ENCODE data around the gene PROM1. TPM values are rescaled to one million over a fixed set of nuclear protein-coding genes. Genes with fewer than 3 reads are reported as not detected.

Gene PROM1
- total RNA-seq, 1 donor from 2014 or later, result 55.9 TPM

DNA sequence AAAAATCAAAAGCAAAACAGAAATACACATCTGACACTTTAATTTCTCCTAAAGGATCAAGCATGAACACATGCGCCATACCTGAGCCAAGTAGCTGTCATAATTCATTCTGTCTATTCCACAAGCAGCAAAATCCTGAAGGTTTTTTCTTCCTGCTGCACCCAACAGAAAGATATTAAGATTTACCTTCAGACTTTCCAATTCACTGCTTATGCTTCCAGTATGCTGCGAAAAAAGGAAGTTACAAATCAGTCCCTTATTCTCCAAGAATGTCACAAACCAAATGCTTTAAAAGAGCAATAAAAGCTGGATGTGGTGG, 91.7 kb downstream of the PROM1 start:
- no peak overlapping the region for H3K4me2 ChIP-seq
- no peak overlapping the region for H3K4me3 Mint-ChIP-seq
- no peak overlapping the region for H3K27ac Mint-ChIP-seq
- H3K9ac ChIP-seq, result no peak overlapping the region
- H3K9me3 Mint-ChIP-seq, result no peaks in the 10 kb centered on the region
- no peaks in the 10 kb centered on the region for H3K4me1 ChIP-seq
- H3K4me3 ChIP-seq, result no peak overlapping the region
- peaks cover 3% of the 10 kb centered on the region for H3K4me1 Mint-ChIP-seq
- peaks cover 36% of the 10 kb centered on the region for H3K36me3 Mint-ChIP-seq
- no peaks in the 10 kb centered on the region for H3K79me2 ChIP-seq (ENCODE audit: low read depth)
- TF ChIP-seq EZH2phosphoT487 (IDR thresholded peaks at IDR 0.05), result no peak
- TF ChIP-seq EZH2 (IDR thresholded peaks at IDR 0.05), result no peak
- TF ChIP-seq, protein P1, sequence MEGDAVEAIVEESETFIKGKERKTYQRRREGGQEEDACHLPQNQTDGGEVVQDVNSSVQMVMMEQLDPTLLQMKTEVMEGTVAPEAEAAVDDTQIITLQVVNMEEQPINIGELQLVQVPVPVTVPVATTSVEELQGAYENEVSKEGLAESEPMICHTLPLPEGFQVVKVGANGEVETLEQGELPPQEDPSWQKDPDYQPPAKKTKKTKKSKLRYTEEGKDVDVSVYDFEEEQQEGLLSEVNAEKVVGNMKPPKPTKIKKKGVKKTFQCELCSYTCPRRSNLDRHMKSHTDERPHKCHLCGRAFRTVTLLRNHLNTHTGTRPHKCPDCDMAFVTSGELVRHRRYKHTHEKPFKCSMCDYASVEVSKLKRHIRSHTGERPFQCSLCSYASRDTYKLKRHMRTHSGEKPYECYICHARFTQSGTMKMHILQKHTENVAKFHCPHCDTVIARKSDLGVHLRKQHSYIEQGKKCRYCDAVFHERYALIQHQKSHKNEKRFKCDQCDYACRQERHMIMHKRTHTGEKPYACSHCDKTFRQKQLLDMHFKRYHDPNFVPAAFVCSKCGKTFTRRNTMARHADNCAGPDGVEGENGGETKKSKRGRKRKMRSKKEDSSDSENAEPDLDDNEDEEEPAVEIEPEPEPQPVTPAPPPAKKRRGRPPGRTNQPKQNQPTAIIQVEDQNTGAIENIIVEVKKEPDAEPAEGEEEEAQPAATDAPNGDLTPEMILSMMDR (IDR thresholded peaks at IDR 0.05), result no peak
- no peaks in the 10 kb centered on the region for H4K20me1 ChIP-seq (ENCODE audit: low read depth)
- H3K27me3 Mint-ChIP-seq (ENCODE audit: insufficient read depth, low read depth), result no peaks in the 10 kb centered on the region
- no peaks in the 10 kb centered on the region for H3K27me3 ChIP-seq
- DNase-seq (ENCODE audit: low spot score), result no peak
- H3K27ac ChIP-seq, result no peak overlapping the region
- H3K36me3 ChIP-seq, result no peaks in the 10 kb centered on the region
- no peaks in the 10 kb centered on the region for H3F3A ChIP-seq (ENCODE audit: low read depth)
- H3K9me3 ChIP-seq (ENCODE audit: low read depth), result no peaks in the 10 kb centered on the region
- H2AFZ ChIP-seq (replicated peaks), result no peak overlapping the region

DNA sequence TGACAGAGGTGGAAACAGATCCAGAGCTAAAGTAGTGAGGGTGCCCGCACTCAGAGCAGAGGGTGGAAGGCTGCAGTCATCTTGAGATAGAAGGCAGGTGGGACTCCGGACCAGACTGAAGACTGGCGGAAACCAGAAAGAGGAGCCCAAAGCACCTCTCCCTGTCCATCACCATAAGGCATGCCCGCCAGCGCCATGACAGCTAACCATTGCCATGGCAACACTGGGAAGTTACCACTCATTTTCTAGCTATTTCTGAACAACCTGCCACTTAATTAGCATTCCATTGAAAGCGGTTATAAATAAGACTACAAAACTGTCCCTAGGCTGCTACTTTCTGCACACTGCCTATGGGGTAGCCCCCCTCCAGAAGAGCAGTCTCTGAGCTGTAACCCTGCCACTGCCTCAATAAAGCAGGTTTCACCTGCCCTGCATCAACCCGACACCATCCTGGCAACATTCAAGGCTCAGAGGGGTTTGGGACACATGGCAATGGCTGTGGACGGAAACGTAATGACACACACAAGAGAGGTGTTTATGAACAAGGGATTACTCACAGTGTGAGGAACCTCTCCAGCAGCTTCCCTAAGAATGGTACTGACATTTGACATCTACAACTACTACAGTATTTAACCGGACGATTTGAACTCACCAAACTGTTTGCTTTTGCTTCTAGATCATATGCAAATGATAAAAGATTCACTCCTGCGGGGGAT, 93.1 kb downstream of the PROM1 start:
- no peak overlapping the region for H3K4me2 ChIP-seq
- Mint-ChIP-seq H3K27ac (no peak overlapping the region), H3K27me3 (ENCODE audit: insufficient read depth, low read depth) (no peaks in the 10 kb centered on the region), H3K36me3 (peaks cover 44% of the 10 kb centered on the region), H3K4me3 (no peak overlapping the region), H3K9me3 (no peaks in the 10 kb centered on the region), H3K4me1 (peaks cover 3% of the 10 kb centered on the region)
- H3K27me3 ChIP-seq, result no peaks in the 10 kb centered on the region
- H4K20me1 ChIP-seq (ENCODE audit: low read depth), result no peaks in the 10 kb centered on the region
- no peak overlapping the region for H3K4me3 ChIP-seq
- H3F3A ChIP-seq (ENCODE audit: low read depth), result no peaks in the 10 kb centered on the region
- no peak overlapping the region for H3K27ac ChIP-seq
- DNase-seq (ENCODE audit: low spot score), result no peak
- H3K36me3 ChIP-seq, result no peaks in the 10 kb centered on the region
- no peaks in the 10 kb centered on the region for H3K4me1 ChIP-seq
- H3K9me3 ChIP-seq (ENCODE audit: low read depth), result no peaks in the 10 kb centered on the region
- TF ChIP-seq EZH2phosphoT487 (IDR thresholded peaks at IDR 0.05), result no peak
- no peak for TF ChIP-seq EZH2 (IDR thresholded peaks at IDR 0.05)
- TF ChIP-seq, protein P1 (IDR thresholded peaks at IDR 0.05), result no peak
- no peak overlapping the region for H2AFZ ChIP-seq (replicated peaks)
- H3K9ac ChIP-seq, result no peak overlapping the region
- no peaks in the 10 kb centered on the region for H3K79me2 ChIP-seq (ENCODE audit: low read depth)

DNA sequence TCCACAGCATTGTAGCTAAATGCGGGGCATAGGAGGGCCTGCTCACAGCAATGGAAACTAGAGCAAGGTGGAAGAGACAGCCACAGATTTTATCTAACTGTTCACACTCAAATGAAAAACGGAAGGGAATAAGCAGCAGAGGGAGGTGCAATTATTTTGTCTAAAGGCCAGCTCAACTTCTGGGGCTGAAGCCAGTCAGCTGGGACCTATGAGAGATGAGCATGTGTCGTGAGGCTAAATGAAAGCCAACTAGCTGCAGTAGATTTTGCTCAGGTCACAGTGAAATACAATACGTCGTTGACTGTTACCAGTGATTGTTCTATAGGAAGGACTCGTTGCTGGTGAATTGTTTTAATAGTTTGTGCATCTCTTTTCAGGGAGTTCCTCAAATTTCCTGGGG, 94.4 kb downstream of the PROM1 start:
- Histone ChIP-seq H2AFZ (replicated peaks) (no peak overlapping the region), H3K36me3 (peaks cover 8% of the 10 kb centered on the region), H3F3A (ENCODE audit: low read depth) (no peaks in the 10 kb centered on the region), H3K9ac (no peak overlapping the region), H3K4me1 (no peaks in the 10 kb centered on the region), H3K4me2 (no peak overlapping the region), H3K9me3 (ENCODE audit: low read depth) (no peaks in the 10 kb centered on the region), H4K20me1 (ENCODE audit: low read depth) (no peaks in the 10 kb centered on the region), H3K4me3 (no peak overlapping the region), H3K79me2 (ENCODE audit: low read depth) (no peaks in the 10 kb centered on the region), H3K27ac (no peak overlapping the region), H3K27me3 (no peaks in the 10 kb centered on the region)
- Mint-ChIP-seq H3K4me3 (no peak overlapping the region), H3K27me3 (ENCODE audit: insufficient read depth, low read depth) (no peaks in the 10 kb centered on the region), H3K27ac (no peak overlapping the region), H3K9me3 (no peaks in the 10 kb centered on the region), H3K4me1 (peaks cover 3% of the 10 kb centered on the region), H3K36me3 (peaks cover 49% of the 10 kb centered on the region)
- no peak for DNase-seq (ENCODE audit: low spot score)
- TF ChIP-seq EZH2phosphoT487 (IDR thresholded peaks at IDR 0.05) (no peak), EZH2 (IDR thresholded peaks at IDR 0.05) (no peak)
- TF ChIP-seq, protein P1 (IDR thresholded peaks at IDR 0.05), result no peak

Measured in neural progenitor cell (in vitro differentiated cells).